CD4-positive, alpha-beta T cell (primary cell): Measurements from ENCODE around the gene FARP1. TPM values are rescaled to one million over a fixed set of nuclear protein-coding genes. Genes with fewer than 3 reads are reported as not detected.

Experiments
- ATAC-seq: fragments of 200-7000 bp; cut with Tn5 transposase; one replicate; pipeline ENCODE4 v1.10.0; 2022; ENCODE audit warnings: mild to moderate bottlenecking; ENCODE audit not compliant: poor library complexity
- CTCF ChIA-PET: fragments of 350-600 bp; sonication (Branson Sonifier 250); formaldehyde crosslinking; loops from one replicate; lab custom pipeline; 2021; ENCODE audit warnings: antibody characterized with exemption, inconsistent platforms; lab: Charles Lee
- POLR2A ChIA-PET: fragments of 350-600 bp; sonication (Branson Sonifier 250); formaldehyde crosslinking; loops from one replicate; lab custom pipeline; 2021; ENCODE audit warnings: antibody characterized with exemption, inconsistent platforms; lab: Charles Lee
- DNase-seq, 14 experiments: peaks; one replicate each; pipeline ENCODE4 v3.0.0-alpha.2; 2013 to 2020; ENCODE audit warnings: mixed read lengths in 2 of 14
- H3K27ac ChIP-seq, 2 donors: one replicate each; pipeline versions ENCODE4 v1.5.1 to v1.7.0; 2013; ENCODE audit warnings: low read length in 2 of 2, low read depth in 1 of 2, mild to moderate bottlenecking in 1 of 2
- H3K27me3 ChIP-seq, 2 experiments: 1 replicate in 1 of 2; 2 replicates in 1 of 2; pipeline versions ENCODE4 v1.6.1 to v1.7.0; 2013; ENCODE audit warnings: low read length in 2 of 2, control low read depth in 1 of 2, mild to moderate bottlenecking in 1 of 2, moderate library complexity in 1 of 2; ENCODE audit not compliant: insufficient read depth in 2 of 2, control insufficient read depth in 1 of 2
- H3K36me3 ChIP-seq: one replicate; pipeline ENCODE4 v1.6.1; 2013; ENCODE audit warnings: low read length, control low read depth; ENCODE audit not compliant: insufficient read depth
- H3K4me1 ChIP-seq: one replicate; pipeline ENCODE4 v1.6.1; 2013; ENCODE audit warnings: low read length, control low read depth; ENCODE audit not compliant: insufficient read depth
- H3K4me3 ChIP-seq: one replicate; pipeline ENCODE4 v1.5.1; 2013; ENCODE audit warnings: mild to moderate bottlenecking, low read length, moderate library complexity
- H3K9me3 ChIP-seq, 2 experiments: 1 replicate in 1 of 2; 2 replicates in 1 of 2; pipeline versions ENCODE4 v1.6.1 to v1.7.0; 2013; ENCODE audit warnings: low read length in 2 of 2, mild to moderate bottlenecking in 2 of 2, control low read depth in 1 of 2, moderate library complexity in 1 of 2; ENCODE audit not compliant: control insufficient read depth in 1 of 2, insufficient read depth in 1 of 2
- H3K27ac Mint-ChIP-seq: one replicate; pipeline ENCODE4 v1.8.0; 2020; ENCODE audit warnings: mixed read lengths
- H3K27me3 Mint-ChIP-seq: one replicate; pipeline ENCODE4 v1.8.0; 2021; ENCODE audit warnings: mixed read lengths
- H3K36me3 Mint-ChIP-seq: one replicate; pipeline ENCODE4 v1.8.0; 2021; ENCODE audit warnings: low read depth, mixed read lengths
- H3K4me1 Mint-ChIP-seq: one replicate; pipeline ENCODE4 v1.8.0; 2021; ENCODE audit warnings: low read depth, mixed read lengths
- H3K4me3 Mint-ChIP-seq: one replicate; pipeline ENCODE4 v1.8.0; 2020; ENCODE audit warnings: mild to moderate bottlenecking, mixed read lengths
- H3K9me3 Mint-ChIP-seq: one replicate; pipeline ENCODE4 v1.8.0; 2020; ENCODE audit warnings: mixed read lengths
- CTCF ChIP-seq: fragments of 200-600 bp; IDR thresholded peaks from one replicate; pipeline ENCODE4 v1.8.0; 2022; ENCODE audit warnings: antibody characterized with exemption, mild to moderate bottlenecking
- intact Hi-C, 2 experiments: fragments of 100-400 bp; cut with DNase I in 1 of 2; cut with micrococcal nuclease in 1 of 2; formaldehyde crosslinking; loops; one replicate each; pipeline versions ENCODE4 v1.15.1 to v1.9.0; 2023 to 2025; cut with DNase I, micrococcal nuclease
- total RNA-seq, 174 experiments: library from RNA in 2 of 174; stranded (reverse) in 2 of 174; gene quantifications; one replicate each; pipeline ENCODE4 v1.2.3 and lab custom pipeline; 2021 to 2026

Gene FARP1
- total RNA-seq, 2 experiments from 2014 or later, result 0.30 TPM; not detected in 1

- CTCF ChIA-PET, result no interaction called here
- DNase-seq (no peak), ATAC-seq (no peak)
- Histone ChIP-seq H3K27me3 (no peaks in the 10 kb centered on the region), H3K4me1 (no peaks in the 10 kb centered on the region), H3K36me3 (no peaks in the 10 kb centered on the region), H3K27ac (no peak overlapping the region), H3K4me3 (no peak overlapping the region), H3K9me3 (peaks cover 0 to 5% of the 10 kb centered on the region in 2 experiments)
- H3K27me3 Mint-ChIP-seq, result no peaks in the 10 kb centered on the region
- intact Hi-C loops, result no loop called here
- H3K27ac Mint-ChIP-seq, result no peak overlapping the region
- H3K36me3 Mint-ChIP-seq, result no peaks in the 10 kb centered on the region
- H3K4me3 Mint-ChIP-seq, result no peak overlapping the region
- TF ChIP-seq CTCF, result no peak
- H3K9me3 Mint-ChIP-seq, result peaks cover 4% of the 10 kb centered on the region
- H3K4me1 Mint-ChIP-seq, result no peaks in the 10 kb centered on the region
- POLR2A ChIA-PET, result no interaction called here
These were observed 24.0 kb upstream of the FARP1 start for GRCh38 chr13:98118865-98119264.

GRCh38 chr13:98123176-98123575 is 19.7 kb upstream of the FARP1 start:
- no peak overlapping the region for H3K27ac Mint-ChIP-seq
- POLR2A ChIA-PET, result no interaction called here

GRCh38 chr13:98129059-98129746 is 13.7 kb upstream of the FARP1 start:
- CTCF ChIA-PET, result no interaction called here

More at GRCh38 chr13:98123176-98123575, 19.7 kb upstream of the FARP1 start:
- no peaks in the 10 kb centered on the region for H3K36me3 Mint-ChIP-seq
- Histone ChIP-seq H3K9me3 (peaks cover 0 to 14% of the 10 kb centered on the region in 2 experiments), H3K4me1 (no peaks in the 10 kb centered on the region), H3K27me3 (no peaks in the 10 kb centered on the region), H3K27ac (no peak overlapping the region), H3K4me3 (no peak overlapping the region), H3K36me3 (no peaks in the 10 kb centered on the region)
- H3K9me3 Mint-ChIP-seq, result peaks cover 14% of the 10 kb centered on the region
- CTCF ChIA-PET, result no interaction called here
- no peak for ATAC-seq
- intact Hi-C loops, result no loop called here
- no peak overlapping the region for H3K4me3 Mint-ChIP-seq
- TF ChIP-seq CTCF, result no peak
- no peaks in the 10 kb centered on the region for H3K4me1 Mint-ChIP-seq
- no peak for DNase-seq
- H3K27me3 Mint-ChIP-seq, result peaks cover 7% of the 10 kb centered on the region

More at GRCh38 chr13:98129059-98129746, 13.7 kb upstream of the FARP1 start:
- H3K9me3 ChIP-seq, result peaks cover 0 to 5% of the 10 kb centered on the region in 2 experiments
- Mint-ChIP-seq H3K27me3 (peaks cover 33% of the 10 kb centered on the region), H3K27ac (no peak overlapping the region), H3K4me1 (no peaks in the 10 kb centered on the region), H3K36me3 (no peaks in the 10 kb centered on the region), H3K9me3 (peaks cover 11% of the 10 kb centered on the region), H3K4me3 (no peak overlapping the region)
- H3K36me3 ChIP-seq, result no peaks in the 10 kb centered on the region
- no peak overlapping the region for H3K4me3 ChIP-seq
- no peaks in the 10 kb centered on the region for H3K4me1 ChIP-seq
- peaks cover 0 to 4% of the 10 kb centered on the region in 2 experiments for H3K27me3 ChIP-seq
- ATAC-seq (no peak), DNase-seq (no peak)
- H3K27ac ChIP-seq, result no peak overlapping the region
- TF ChIP-seq CTCF, result no peak
- intact Hi-C loops, result no loop called here
- POLR2A ChIA-PET, result no interaction called here
